Astrocyte (in vitro differentiated cells and primary cell): ENCODE results near the gene DET1. TPM values are rescaled to one million over a fixed set of nuclear protein-coding genes. Genes with fewer than 3 reads are reported as not detected.

Source experiments
- DNase-seq: peaks from one replicate; pipeline ENCODE4 v3.0.0-alpha.2; 2010; ENCODE audit warnings: low read depth
- FAIRE-seq: peaks from 2 replicates; lab custom pipeline; 2011; peaks lifted over from hg19 to GRCh38; lab: Jason Lieb, UNC
- H2AFZ ChIP-seq: 2 replicates; pipeline ENCODE4 v1.6.0; 2012; ENCODE audit warnings: low read depth, low read length, inconsistent platforms
- H3K27ac ChIP-seq: 2 replicates; pipeline ENCODE4 v1.5.1; 2011; ENCODE audit warnings: low read depth, low read length, inconsistent platforms
- H3K27me3 ChIP-seq: 2 replicates; pipeline ENCODE4 v1.6.0; 2011; ENCODE audit warnings: low read length, inconsistent platforms; ENCODE audit not compliant: insufficient read depth
- H3K36me3 ChIP-seq: 2 replicates; pipeline ENCODE4 v1.5.1; 2011; ENCODE audit warnings: low read length, inconsistent platforms; ENCODE audit not compliant: insufficient read depth
- H3K4me1 ChIP-seq: 2 replicates; pipeline ENCODE4 v1.5.1; 2011; ENCODE audit warnings: low read length, inconsistent platforms; ENCODE audit not compliant: insufficient read depth
- H3K4me2 ChIP-seq: 2 replicates; pipeline ENCODE4 v1.6.0; 2012; ENCODE audit warnings: low read length, inconsistent platforms
- H3K4me3 ChIP-seq: 2 replicates; pipeline ENCODE4 v1.5.1; 2011; ENCODE audit warnings: low read depth, mild to moderate bottlenecking, low read length, inconsistent platforms; ENCODE audit not compliant: insufficient read depth
- H3K79me2 ChIP-seq: 2 replicates; pipeline ENCODE4 v1.6.0; 2012; ENCODE audit warnings: mild to moderate bottlenecking, low read length, inconsistent platforms; ENCODE audit not compliant: insufficient read depth
- H3K9ac ChIP-seq: 2 replicates; pipeline ENCODE4 v1.6.0; 2012; ENCODE audit warnings: mild to moderate bottlenecking, low read length, inconsistent platforms
- H3K9me3 ChIP-seq: 2 replicates; pipeline ENCODE4 v1.5.1; 2012; ENCODE audit warnings: low read depth, mild to moderate bottlenecking, low read length, inconsistent platforms; ENCODE audit not compliant: insufficient read depth
- H4K20me1 ChIP-seq: 2 replicates; pipeline ENCODE4 v1.6.0; 2012; ENCODE audit warnings: low read length, inconsistent platforms; ENCODE audit not compliant: insufficient read depth
- H3K27ac Mint-ChIP-seq: one replicate; pipeline ENCODE4 v1.8.0; 2021; ENCODE audit warnings: mild to moderate bottlenecking, mixed read lengths; ENCODE audit not compliant: unreplicated experiment
- H3K27me3 Mint-ChIP-seq: one replicate; pipeline ENCODE4 v1.8.0; 2021; ENCODE audit warnings: low read depth, mixed read lengths; ENCODE audit not compliant: unreplicated experiment
- H3K36me3 Mint-ChIP-seq: one replicate; pipeline ENCODE4 v1.8.0; 2021; ENCODE audit warnings: low read depth, mixed read lengths; ENCODE audit not compliant: unreplicated experiment
- H3K4me1 Mint-ChIP-seq: one replicate; pipeline ENCODE4 v1.8.0; 2021; ENCODE audit warnings: low read depth, mixed read lengths; ENCODE audit not compliant: unreplicated experiment
- H3K4me3 Mint-ChIP-seq: one replicate; pipeline ENCODE4 v1.8.0; 2021; ENCODE audit warnings: mild to moderate bottlenecking, moderate library complexity, mixed read lengths; ENCODE audit not compliant: unreplicated experiment
- H3K9me3 Mint-ChIP-seq: one replicate; pipeline ENCODE4 v1.8.0; 2021; ENCODE audit warnings: mild to moderate bottlenecking, mixed read lengths; ENCODE audit not compliant: unreplicated experiment
- EZH2 ChIP-seq: IDR thresholded peaks from 2 replicates; pipeline ENCODE4 v1.6.1; 2012; ENCODE audit warnings: mild to moderate bottlenecking, low read length, inconsistent platforms; ENCODE audit not compliant: insufficient read depth
- total RNA-seq: library from RNA; stranded (reverse); gene quantifications from 2 replicates; pipeline ENCODE4 v1.2.1, GENCODE V29; 2021
- TF ChIP-seq, protein P1 (sequence below): IDR thresholded peaks from 2 replicates; pipeline ENCODE4 v1.5.1; 2011; ENCODE audit warnings: low read depth, mild to moderate bottlenecking, inconsistent platforms, low read length, moderate library complexity; ENCODE audit not compliant: insufficient read depth

Gene DET1
- total RNA-seq, 1 donor from 2014 or later, result 4.8 TPM

DNA sequence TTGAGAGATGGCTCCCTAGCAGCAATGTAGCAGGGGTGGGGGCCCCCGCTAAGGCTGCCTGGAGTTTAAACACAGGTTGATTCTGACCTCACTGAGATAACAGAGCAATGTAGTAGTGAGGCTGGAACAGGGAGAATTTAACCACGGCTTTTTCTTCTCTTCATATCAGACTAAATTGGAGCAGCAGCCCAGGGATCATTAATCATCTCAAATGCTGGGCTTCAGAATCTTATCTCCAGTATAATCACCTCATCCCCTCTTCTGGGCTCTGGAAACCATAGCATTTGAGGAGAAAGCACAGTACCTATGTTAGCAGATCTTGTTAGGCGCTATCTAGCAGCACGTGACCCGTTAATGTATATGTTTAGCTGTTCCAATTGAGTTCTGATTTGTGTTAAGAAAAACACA lies 25.4 kb upstream of the DET1 start:
- Histone ChIP-seq H3K36me3 (no peaks in the 10 kb centered on the region), H3K9ac (no peak overlapping the region), H3K4me3 (no peak overlapping the region), H3K27me3 (peaks cover 10% of the 10 kb centered on the region), H3K79me2 (no peaks in the 10 kb centered on the region), H4K20me1 (no peaks in the 10 kb centered on the region), H3K27ac (no peak overlapping the region), H3K9me3 (no peaks in the 10 kb centered on the region), H2AFZ (no peak overlapping the region), H3K4me2 (no peak overlapping the region), H3K4me1 (no peaks in the 10 kb centered on the region)
- no peaks in the 10 kb centered on the region for H3K9me3 Mint-ChIP-seq
- no peak for FAIRE-seq
- peaks cover 25% of the 10 kb centered on the region for H3K27me3 Mint-ChIP-seq
- H3K4me1 Mint-ChIP-seq, result no peaks in the 10 kb centered on the region
- no peak for DNase-seq
- H3K27ac Mint-ChIP-seq, result no peak overlapping the region
- TF ChIP-seq, protein P1, sequence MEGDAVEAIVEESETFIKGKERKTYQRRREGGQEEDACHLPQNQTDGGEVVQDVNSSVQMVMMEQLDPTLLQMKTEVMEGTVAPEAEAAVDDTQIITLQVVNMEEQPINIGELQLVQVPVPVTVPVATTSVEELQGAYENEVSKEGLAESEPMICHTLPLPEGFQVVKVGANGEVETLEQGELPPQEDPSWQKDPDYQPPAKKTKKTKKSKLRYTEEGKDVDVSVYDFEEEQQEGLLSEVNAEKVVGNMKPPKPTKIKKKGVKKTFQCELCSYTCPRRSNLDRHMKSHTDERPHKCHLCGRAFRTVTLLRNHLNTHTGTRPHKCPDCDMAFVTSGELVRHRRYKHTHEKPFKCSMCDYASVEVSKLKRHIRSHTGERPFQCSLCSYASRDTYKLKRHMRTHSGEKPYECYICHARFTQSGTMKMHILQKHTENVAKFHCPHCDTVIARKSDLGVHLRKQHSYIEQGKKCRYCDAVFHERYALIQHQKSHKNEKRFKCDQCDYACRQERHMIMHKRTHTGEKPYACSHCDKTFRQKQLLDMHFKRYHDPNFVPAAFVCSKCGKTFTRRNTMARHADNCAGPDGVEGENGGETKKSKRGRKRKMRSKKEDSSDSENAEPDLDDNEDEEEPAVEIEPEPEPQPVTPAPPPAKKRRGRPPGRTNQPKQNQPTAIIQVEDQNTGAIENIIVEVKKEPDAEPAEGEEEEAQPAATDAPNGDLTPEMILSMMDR, result no peak
- TF ChIP-seq EZH2, result no peak
- H3K36me3 Mint-ChIP-seq, result no peaks in the 10 kb centered on the region
- H3K4me3 Mint-ChIP-seq, result no peak overlapping the region

DNA sequence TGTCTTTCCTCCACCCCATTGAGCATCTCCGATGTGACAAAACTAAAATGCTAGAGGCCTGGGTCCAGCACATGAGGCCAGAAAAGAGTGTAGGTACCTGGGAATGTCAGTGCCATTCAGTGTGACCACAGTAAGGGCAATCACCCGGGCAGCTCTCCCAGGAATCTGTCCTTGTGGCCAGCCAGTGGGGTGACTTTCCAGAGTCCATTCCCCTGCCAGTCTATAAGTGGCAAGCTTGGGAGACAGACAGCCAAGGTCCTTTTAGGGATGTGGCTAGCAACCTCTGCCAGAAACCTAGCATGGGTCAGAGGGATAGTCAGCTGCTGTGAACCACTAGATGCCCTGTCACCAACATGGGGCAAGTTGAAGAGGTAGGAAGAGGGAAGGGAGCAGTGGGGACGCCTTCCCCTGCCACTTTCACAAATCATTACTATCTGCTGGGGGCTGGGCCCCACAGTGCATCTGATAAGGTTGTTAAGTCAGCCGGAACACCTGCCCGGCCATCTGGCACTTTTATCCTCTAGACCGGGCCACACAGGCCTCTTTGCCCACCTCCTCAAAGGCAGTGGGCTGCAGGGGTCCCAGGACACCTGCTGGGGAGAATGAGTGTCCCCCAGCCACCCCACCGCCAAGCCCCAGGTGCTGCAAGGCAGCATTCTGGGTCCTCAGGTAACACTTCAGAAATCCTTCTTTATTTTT lies 24.8 kb upstream of the DET1 start:
- TF ChIP-seq, protein P1, result no peak
- no peak for TF ChIP-seq EZH2
- Histone ChIP-seq H3K27me3 (peaks cover 10% of the 10 kb centered on the region), H3K4me1 (no peaks in the 10 kb centered on the region), H3K9me3 (no peaks in the 10 kb centered on the region), H3K79me2 (no peaks in the 10 kb centered on the region), H3K27ac (no peak overlapping the region), H3K4me2 (no peak overlapping the region), H2AFZ (no peak overlapping the region), H3K4me3 (no peak overlapping the region), H3K9ac (no peak overlapping the region), H4K20me1 (no peaks in the 10 kb centered on the region), H3K36me3 (no peaks in the 10 kb centered on the region)
- Mint-ChIP-seq H3K27ac (no peak overlapping the region), H3K4me1 (no peaks in the 10 kb centered on the region), H3K27me3 (peaks cover 30% of the 10 kb centered on the region), H3K4me3 (no peak overlapping the region), H3K9me3 (no peaks in the 10 kb centered on the region), H3K36me3 (no peaks in the 10 kb centered on the region)
- DNase-seq, result no peak
- no peak for FAIRE-seq

DNA sequence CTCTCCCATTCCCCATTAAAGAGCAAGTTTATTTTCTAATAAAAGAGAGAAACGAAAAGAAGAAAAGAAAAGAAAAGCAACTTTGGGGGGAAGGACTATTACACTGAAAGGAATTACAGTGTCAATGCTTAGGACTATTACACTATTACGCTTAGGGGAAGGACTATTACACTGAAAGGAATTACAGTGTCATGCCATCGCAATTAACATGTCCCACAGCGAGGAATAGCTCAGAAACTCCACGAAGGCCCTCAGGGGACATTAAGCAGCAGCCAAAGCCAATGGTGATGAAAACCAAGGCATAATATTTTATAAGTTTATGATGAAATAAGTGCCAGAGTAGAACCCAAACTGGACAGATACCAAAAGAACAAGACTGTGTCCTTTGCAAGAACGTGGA lies 22.1 kb upstream of the DET1 start:
- no peaks in the 10 kb centered on the region for H3K9me3 ChIP-seq
- no peaks in the 10 kb centered on the region for H4K20me1 ChIP-seq
- Mint-ChIP-seq H3K27me3 (peaks cover 29% of the 10 kb centered on the region), H3K9me3 (no peaks in the 10 kb centered on the region), H3K27ac (no peak overlapping the region), H3K4me3 (no peak overlapping the region), H3K4me1 (no peaks in the 10 kb centered on the region), H3K36me3 (no peaks in the 10 kb centered on the region)
- no peak overlapping the region for H2AFZ ChIP-seq
- H3K4me3 ChIP-seq, result no peak overlapping the region
- FAIRE-seq (no peak), DNase-seq (no peak)
- H3K27me3 ChIP-seq, result no peaks in the 10 kb centered on the region
- TF ChIP-seq, protein P1, result no peak
- no peak for TF ChIP-seq EZH2
- no peak overlapping the region for H3K9ac ChIP-seq
- no peaks in the 10 kb centered on the region for H3K79me2 ChIP-seq
- no peaks in the 10 kb centered on the region for H3K36me3 ChIP-seq
- no peak overlapping the region for H3K4me2 ChIP-seq
- H3K4me1 ChIP-seq, result no peaks in the 10 kb centered on the region
- no peak overlapping the region for H3K27ac ChIP-seq
